ENCODE measurements around the gene RAB6A. TPM values are rescaled to one million over a fixed set of nuclear protein-coding genes. Genes with fewer than 3 reads are reported as not detected.

The RAB6A gene
- polyA plus RNA-seq, 2 of the 4 experiments (the other 2 are of a cell fraction) = 75.7 to 141 TPM

DNA sequence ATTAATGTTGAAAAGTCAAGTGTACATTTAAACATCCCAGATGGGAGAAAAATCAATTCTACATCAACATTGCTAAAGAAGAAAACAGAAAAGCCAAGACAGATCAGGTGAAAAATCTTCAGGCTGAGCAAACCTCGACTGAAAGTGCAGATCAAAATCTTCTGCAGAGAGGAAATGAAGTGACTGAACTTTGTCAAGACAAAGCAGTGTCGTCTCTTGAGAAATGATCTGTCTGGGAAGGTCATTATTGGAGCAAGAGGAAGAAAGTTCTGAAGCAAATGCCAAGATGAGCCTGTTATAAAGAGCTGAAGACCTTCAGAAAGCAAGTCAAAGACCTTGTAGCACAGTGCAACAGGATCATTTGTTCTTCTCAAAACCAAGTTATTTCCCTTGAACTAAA is 120.3 kb downstream of the RAB6A start:
- no peaks in the 10 kb centered on the region for H3K9me3 ChIP-seq
- TF ChIP-seq CHD2 (IDR thresholded peaks at IDR 0.05; ENCODE audit: low read length, partially characterized antibody) (no peak), EP300 (IDR thresholded peaks at IDR 0.05) (no peak), ESRRA (IDR thresholded peaks at IDR 0.05; ENCODE audit: borderline replicate concordance, low read length) (no peak), JUN (IDR thresholded peaks at IDR 0.05) (no peak), CEBPB (IDR thresholded peaks at IDR 0.05) (no peak), ELK1 (IDR thresholded peaks at IDR 0.05; ENCODE audit: low read depth, low read length) (no peak), NPAS2 (CRISPR knock-in tag; IDR thresholded peaks at IDR 0.05; ENCODE audit: borderline replicate concordance) (no peak), GATA3 (IDR thresholded peaks at IDR 0.05; ENCODE audit: borderline replicate concordance) (no peak), FOXS1 (CRISPR knock-in tag; IDR thresholded peaks at IDR 0.05) (no peak), POLR2A (IDR thresholded peaks at IDR 0.05; ENCODE audit: low read length) (no peak), HOXA7 (CRISPR knock-in tag; IDR thresholded peaks at IDR 0.05) (no peak)
- TF ChIP-seq, protein P1, sequence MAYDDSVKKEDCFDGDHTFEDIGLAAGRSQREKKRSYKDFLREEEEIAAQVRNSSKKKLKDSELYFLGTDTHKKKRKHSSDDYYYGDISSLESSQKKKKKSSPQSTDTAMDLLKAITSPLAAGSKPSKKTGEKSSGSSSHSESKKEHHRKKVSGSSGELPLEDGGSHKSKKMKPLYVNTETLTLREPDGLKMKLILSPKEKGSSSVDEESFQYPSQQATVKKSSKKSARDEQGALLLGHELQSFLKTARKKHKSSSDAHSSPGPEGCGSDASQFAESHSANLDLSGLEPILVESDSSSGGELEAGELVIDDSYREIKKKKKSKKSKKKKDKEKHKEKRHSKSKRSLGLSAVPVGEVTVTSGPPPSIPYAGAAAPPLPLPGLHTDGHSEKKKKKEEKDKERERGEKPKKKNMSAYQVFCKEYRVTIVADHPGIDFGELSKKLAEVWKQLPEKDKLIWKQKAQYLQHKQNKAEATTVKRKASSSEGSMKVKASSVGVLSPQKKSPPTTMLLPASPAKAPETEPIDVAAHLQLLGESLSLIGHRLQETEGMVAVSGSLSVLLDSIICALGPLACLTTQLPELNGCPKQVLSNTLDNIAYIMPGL (CRISPR knock-in tag; IDR thresholded peaks at IDR 0.05; ENCODE audit: borderline replicate concordance) = no peak
- TF ChIP-seq, protein P2, sequence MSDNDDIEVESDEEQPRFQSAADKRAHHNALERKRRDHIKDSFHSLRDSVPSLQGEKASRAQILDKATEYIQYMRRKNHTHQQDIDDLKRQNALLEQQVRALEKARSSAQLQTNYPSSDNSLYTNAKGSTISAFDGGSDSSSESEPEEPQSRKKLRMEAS (IDR thresholded peaks at IDR 0.05) = no peak
- H3K27ac ChIP-seq = no peak overlapping the region
- FAIRE-seq = no peak
- H3K4me2 ChIP-seq = no peak overlapping the region
- ATAC-seq = no peak
- WGBS (ENCODE audit: missing lambda C conversion rate) = 37% methylated on average over 2 of the region's 2 CpGs
- ChIA-PET CTCF (interaction anchor here (0.8 to 6.2 kb wide), 5 partner anchors 9 to 162 kb away, joined by 3 to 31 read pairs (median 4); partner anchors contain the start of gene RAB6A), POLR2A (no interaction called here)
- no peak for DNase-seq (ENCODE audit: low read depth in 1 of 2, low spot score in 1 of 2)
- H3K4me1 ChIP-seq = no peaks in the 10 kb centered on the region
- H3K4me3 ChIP-seq = no peak overlapping the region

DNA sequence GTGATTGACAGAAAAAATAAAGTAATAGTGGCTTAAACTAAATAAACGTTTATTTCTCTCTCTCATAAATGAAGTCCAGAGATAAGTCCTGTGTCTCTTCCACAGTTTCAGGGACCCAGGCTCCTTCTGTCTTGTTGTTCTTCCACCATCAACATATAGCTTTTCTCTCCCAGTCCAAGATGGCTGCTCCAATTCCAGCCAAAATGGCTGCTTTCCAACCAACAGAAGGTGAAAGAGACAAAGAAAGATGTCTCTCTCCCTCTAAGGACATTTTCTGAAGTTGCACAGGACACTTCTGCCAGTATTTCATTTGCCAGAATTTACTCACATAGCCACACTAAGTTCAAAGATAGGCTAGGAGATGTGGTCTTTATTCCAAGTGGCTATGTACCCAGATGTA is 123.9 kb downstream of the RAB6A start:
- TF ChIP-seq, protein P3, sequence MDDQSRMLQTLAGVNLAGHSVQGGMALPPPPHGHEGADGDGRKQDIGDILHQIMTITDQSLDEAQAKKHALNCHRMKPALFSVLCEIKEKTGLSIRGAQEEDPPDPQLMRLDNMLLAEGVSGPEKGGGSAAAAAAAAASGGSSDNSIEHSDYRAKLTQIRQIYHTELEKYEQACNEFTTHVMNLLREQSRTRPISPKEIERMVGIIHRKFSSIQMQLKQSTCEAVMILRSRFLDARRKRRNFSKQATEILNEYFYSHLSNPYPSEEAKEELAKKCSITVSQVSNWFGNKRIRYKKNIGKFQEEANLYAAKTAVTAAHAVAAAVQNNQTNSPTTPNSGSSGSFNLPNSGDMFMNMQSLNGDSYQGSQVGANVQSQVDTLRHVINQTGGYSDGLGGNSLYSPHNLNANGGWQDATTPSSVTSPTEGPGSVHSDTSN (IDR thresholded peaks at IDR 0.05) = no peak
- no peak for TF ChIP-seq BHLHE40 (IDR thresholded peaks at IDR 0.05; ENCODE audit: low read depth, low read length)
- no peak for TF ChIP-seq EP300 (IDR thresholded peaks at IDR 0.05)
- TF ChIP-seq, protein P4, sequence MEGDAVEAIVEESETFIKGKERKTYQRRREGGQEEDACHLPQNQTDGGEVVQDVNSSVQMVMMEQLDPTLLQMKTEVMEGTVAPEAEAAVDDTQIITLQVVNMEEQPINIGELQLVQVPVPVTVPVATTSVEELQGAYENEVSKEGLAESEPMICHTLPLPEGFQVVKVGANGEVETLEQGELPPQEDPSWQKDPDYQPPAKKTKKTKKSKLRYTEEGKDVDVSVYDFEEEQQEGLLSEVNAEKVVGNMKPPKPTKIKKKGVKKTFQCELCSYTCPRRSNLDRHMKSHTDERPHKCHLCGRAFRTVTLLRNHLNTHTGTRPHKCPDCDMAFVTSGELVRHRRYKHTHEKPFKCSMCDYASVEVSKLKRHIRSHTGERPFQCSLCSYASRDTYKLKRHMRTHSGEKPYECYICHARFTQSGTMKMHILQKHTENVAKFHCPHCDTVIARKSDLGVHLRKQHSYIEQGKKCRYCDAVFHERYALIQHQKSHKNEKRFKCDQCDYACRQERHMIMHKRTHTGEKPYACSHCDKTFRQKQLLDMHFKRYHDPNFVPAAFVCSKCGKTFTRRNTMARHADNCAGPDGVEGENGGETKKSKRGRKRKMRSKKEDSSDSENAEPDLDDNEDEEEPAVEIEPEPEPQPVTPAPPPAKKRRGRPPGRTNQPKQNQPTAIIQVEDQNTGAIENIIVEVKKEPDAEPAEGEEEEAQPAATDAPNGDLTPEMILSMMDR (IDR thresholded peaks at IDR 0.05) = no peak
- TF ChIP-seq HEYL (CRISPR knock-in tag; IDR thresholded peaks at IDR 0.05) = no peak
- TF ChIP-seq JUNB (IDR thresholded peaks at IDR 0.05) = no peak
- TF ChIP-seq CBX8 (IDR thresholded peaks at IDR 0.05) = no peak
- no peak for TF ChIP-seq TP53 (CRISPR knock-in tag; IDR thresholded peaks at IDR 0.05)
- TF ChIP-seq TFCP2L1 (CRISPR knock-in tag; IDR thresholded peaks at IDR 0.05) = no peak
- no peak for TF ChIP-seq CBX2 (IDR thresholded peaks at IDR 0.05; ENCODE audit: borderline replicate concordance, low read depth)
- FAIRE-seq = no peak
- H3K9me3 ChIP-seq = no peaks in the 10 kb centered on the region
- H3K27ac ChIP-seq = no peak overlapping the region
- no peak for DNase-seq (ENCODE audit: low read depth in 1 of 2, low spot score in 1 of 2)
- POLR2A ChIA-PET = no interaction called here
- no peak overlapping the region for H3K4me3 ChIP-seq
- ATAC-seq = no peak
- no peak overlapping the region for H3K4me2 ChIP-seq
- 51% methylated on average over 1 of the region's 1 CpG for WGBS (ENCODE audit: missing lambda C conversion rate)
- CTCF ChIA-PET = interaction anchor here (0.9 to 2.8 kb wide), 6 partner anchors 11 to 24 kb away, joined by 3 to 24 read pairs (median 8); no protein-coding TSS in a partner anchor
- H3K4me1 ChIP-seq = no peaks in the 10 kb centered on the region
